NCI-H2107 (cell line): ENCODE results near the gene TRAK2.

ENCODE experiments used
- DNase-seq: peaks from one replicate; lab custom pipeline; 2025; lab: John Stamatoyannopoulos, UW

Gene TRAK2

GRCh38 chr2:201361078-201361733, 90.1 kb downstream of the TRAK2 start:
- DNase-seq, result no peak

GRCh38 chr2:201360256-201360655, 91.0 kb downstream of the TRAK2 start:
- no peak for DNase-seq

DNA sequence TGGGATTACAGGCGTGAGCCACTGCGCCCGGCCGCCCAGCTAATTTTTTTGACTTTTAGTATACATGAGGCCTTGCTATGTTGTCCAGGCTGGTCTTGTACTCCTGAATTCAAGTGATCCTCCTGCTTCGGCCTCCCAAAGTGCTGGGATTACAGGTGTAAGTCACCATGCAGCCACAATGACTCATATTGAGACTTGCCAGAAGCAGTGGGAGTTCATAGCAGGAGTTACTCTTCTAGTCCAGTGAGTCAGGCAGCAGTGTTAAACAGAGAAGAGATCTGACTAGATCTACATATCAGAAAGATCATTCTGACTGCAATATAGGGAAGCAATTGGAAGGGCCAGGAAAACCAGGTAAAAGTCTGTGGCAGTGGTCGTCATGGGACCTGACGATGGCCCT, 92.6 kb downstream of the TRAK2 start:
- no peak for DNase-seq

GRCh38 chr2:201357221-201357620, 94.0 kb downstream of the TRAK2 start, which contains the start of gene FLACC1:
FLACC1 (minus strand) TSS chr2:201357345; CDS start chr2:201351404, 5,941 bp downstream.
- no peak for DNase-seq

DNA sequence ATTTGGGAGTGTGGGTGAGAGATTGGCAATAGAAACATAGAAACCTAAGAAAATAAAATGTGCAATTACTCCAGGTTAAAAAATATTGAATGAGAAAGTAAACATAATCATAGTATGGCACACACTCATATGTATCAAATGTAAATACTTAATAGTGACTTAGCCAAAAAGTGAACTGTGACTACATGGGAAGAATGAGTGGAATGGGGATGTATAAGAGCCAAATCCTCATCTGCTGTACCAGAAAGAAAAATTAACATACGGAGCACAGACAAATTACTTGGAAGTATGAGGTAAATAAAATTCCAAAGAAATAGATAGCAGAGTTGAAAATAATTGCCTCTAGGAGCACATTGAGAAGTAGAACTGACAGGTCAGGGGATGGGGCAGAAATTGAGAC, 98.1 kb downstream of the TRAK2 start:
- DNase-seq, result no peak

DNA sequence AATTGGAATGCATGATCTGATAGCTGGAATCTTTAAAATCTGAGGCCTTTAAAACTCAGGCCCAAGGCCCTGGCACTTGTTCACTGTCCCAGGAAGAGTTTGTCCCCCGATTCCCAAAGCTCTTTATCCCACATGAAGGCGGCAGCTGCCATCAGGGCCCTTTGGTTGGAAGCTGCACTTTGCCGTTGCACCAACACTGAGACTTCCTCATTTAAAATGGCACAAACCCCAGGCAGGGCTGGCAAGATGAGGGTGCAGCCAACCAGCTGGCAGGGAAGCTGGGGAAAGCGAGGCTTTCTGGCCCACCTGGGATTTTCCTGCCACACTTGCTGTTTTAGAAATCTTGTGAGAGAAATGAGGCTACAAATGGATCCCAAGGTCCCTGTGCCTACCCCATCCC, 100.4 kb downstream of the TRAK2 start:
- DNase-seq, result no peak

GRCh38 chr2:201349601-201350000, 101.7 kb downstream of the TRAK2 start:
- no peak for DNase-seq

GRCh38 chr2:201348758-201349157, 102.5 kb downstream of the TRAK2 start:
- DNase-seq, result no peak

GRCh38 chr2:201347138-201347537, 104.1 kb downstream of the TRAK2 start:
- DNase-seq, result no peak

DNA sequence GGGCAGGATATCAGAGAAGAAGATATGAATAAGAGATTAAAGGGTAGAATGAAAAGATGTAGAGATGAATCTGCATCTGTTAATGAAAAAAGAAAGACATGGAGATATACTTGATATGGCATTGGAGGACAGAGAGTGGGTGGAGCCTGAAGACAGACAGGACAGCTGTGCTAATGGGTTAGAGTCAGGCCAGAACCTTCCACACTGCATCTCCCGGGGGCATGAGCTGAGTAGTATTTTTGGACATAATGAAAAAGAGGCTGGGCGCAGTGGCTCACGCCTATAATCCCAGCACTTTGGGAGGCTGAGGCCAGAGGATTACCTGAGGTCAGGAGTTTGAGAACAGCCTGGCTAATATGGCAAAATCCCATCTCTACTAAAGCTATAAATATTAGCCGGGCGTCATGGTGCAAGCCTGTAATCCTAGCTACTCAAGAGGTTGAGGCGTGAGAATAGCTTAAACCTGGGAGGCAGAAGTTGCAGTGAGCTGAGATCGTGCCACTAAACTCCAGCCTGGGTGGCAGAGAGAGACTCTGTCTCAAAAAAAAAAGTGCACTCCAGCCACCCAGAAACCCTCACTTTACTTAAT, 105.5 kb downstream of the TRAK2 start:
- DNase-seq, result no peak

GRCh38 chr2:201344663-201345366, 106.4 kb downstream of the TRAK2 start:
- DNase-seq, result no peak

DNA sequence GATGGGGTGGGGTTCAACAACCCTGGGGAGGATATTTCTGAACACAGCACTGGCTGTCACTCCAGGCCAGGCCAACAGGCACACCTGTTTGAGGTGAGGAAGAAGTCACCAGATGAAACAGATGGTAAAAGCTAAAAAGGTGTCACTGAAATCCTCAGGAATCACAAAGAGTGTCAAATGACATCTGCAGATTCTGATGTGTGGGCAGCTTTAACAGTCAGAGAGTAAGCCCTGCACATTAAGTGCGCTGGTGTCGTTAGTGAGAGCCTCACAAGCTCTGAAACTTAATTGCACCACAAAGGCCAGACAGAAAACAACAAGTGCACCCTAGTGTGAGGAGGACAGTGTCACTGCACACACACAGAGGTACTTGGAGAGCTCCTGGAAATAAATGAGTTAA, 107.7 kb downstream of the TRAK2 start:
- no peak for DNase-seq

- no peak for DNase-seq
Measured at GRCh38 chr2:201342923-201343322, 108.3 kb downstream of the TRAK2 start.

DNA sequence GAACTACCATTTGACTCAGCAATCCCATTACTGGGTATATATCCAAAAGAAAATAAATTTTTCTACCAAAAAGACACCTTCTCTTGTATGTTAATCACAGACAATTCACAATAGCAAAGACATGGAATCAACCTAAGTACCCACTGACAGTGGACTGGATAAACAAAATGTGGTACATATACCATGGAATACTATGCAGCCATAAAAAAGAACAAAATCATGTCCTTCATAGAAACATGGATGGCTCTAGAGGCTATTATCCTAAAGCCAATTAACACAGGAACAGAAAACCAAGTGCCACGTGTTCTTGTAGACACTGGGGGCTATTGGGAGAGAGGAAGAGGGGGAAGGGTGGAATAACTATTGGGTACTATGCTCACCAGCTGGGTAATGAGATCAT, 121.8 kb downstream of the TRAK2 start:
- no peak for DNase-seq

- DNase-seq, result no peak
Measured at GRCh38 chr2:201327678-201328077, 123.6 kb downstream of the TRAK2 start.
